ENCODE results near the gene MOGAT1.
"Not testable (repeated sequence)": the region's sequence is repeated elsewhere in the genome, so short reads cannot be mapped to it uniquely, and the experiment has no call there.

MOGAT1 gene

GRCh38 chr2:222745836-222746559 lies 74.5 kb downstream of the MOGAT1 start:
- DNase-seq: no peak

GRCh38 chr2:222747526-222748160 lies 76.2 kb downstream of the MOGAT1 start:
- DNase-seq: no peak

GRCh38 chr2:222750533-222750932 lies 79.1 kb downstream of the MOGAT1 start:
- DNase-seq: no peak

GRCh38 chr2:222751238-222751637 lies 79.8 kb downstream of the MOGAT1 start:
- DNase-seq: no peak

GRCh38 chr2:222751821-222752719 lies 80.6 kb downstream of the MOGAT1 start:
- no peak for DNase-seq

GRCh38 chr2:222752746-222753145 lies 81.3 kb downstream of the MOGAT1 start:
- DNase-seq: no peak

GRCh38 chr2:222753251-222753824 lies 81.9 kb downstream of the MOGAT1 start:
- DNase-seq: no peak

GRCh38 chr2:222754324-222754930 lies 83.0 kb downstream of the MOGAT1 start:
- DNase-seq: no peak

GRCh38 chr2:222755593-222755992 lies 84.1 kb downstream of the MOGAT1 start:
- DNase-seq: not testable (repeated sequence)

- DNase-seq: no peak
Measured at GRCh38 chr2:222756362-222756831, 84.9 kb downstream of the MOGAT1 start.

GRCh38 chr2:222756951-222757650 lies 85.6 kb downstream of the MOGAT1 start:
- no peak for DNase-seq
